Liver (tissue), 9 donors: ENCODE measurements around the gene VSIG10. TPM values are rescaled to one million over a fixed set of nuclear protein-coding genes. Genes with fewer than 3 reads are reported as not detected.
A peak's percentile ranks its signal among the peaks of the same experiment; 100 is the strongest.

ENCODE experiments used
- DNase-seq: peaks from one replicate; pipeline ENCODE4 v3.0.0-alpha.2; 2017; ENCODE audit warnings: low spot score
- H3K27ac ChIP-seq, 2 donors: one replicate each; pipeline ENCODE4 v1.7.0; 2013; ENCODE audit warnings: inconsistent platforms in 2 of 2, low read length in 2 of 2, control low read depth in 1 of 2, low read depth in 1 of 2, mild to moderate bottlenecking in 1 of 2
- H3K27me3 ChIP-seq, 4 donors: one replicate each; pipeline versions ENCODE4 v1.6.1 to v1.7.0; 2013; ENCODE audit warnings: low read length in 3 of 4, inconsistent platforms in 1 of 4, mild to moderate bottlenecking in 1 of 4, moderate library complexity in 1 of 4; ENCODE audit not compliant: control insufficient read depth in 4 of 4, insufficient read depth in 4 of 4
- H3K36me3 ChIP-seq, 4 donors: one replicate each; pipeline versions ENCODE4 v1.6.1 to v1.7.0; 2013; ENCODE audit warnings: low read length in 3 of 4, mild to moderate bottlenecking in 3 of 4, low read depth in 1 of 4, moderate library complexity in 1 of 4; ENCODE audit not compliant: control insufficient read depth in 4 of 4, insufficient read depth in 3 of 4
- H3K4me1 ChIP-seq, 4 donors: one replicate each; pipeline versions ENCODE4 v1.6.1 to v1.7.0; 2013; ENCODE audit warnings: low read length in 3 of 4, mild to moderate bottlenecking in 3 of 4, moderate library complexity in 1 of 4; ENCODE audit not compliant: control insufficient read depth in 4 of 4, insufficient read depth in 4 of 4
- H3K4me3 ChIP-seq, 3 donors: one replicate each; pipeline versions ENCODE4 v1.6.1 to v1.7.0; 2013; ENCODE audit warnings: low read length in 3 of 3, control low read depth in 1 of 3, low read depth in 1 of 3, mild to moderate bottlenecking in 1 of 3
- H3K9ac ChIP-seq, 2 donors: one replicate each; pipeline ENCODE4 v1.7.0; 2013; ENCODE audit warnings: low read length in 2 of 2, mild to moderate bottlenecking in 2 of 2, moderate library complexity in 2 of 2, control low read depth in 1 of 2, low read depth in 1 of 2
- H3K9me3 ChIP-seq, 4 donors: one replicate each; pipeline versions ENCODE4 v1.6.1 to v1.7.0; 2013; ENCODE audit warnings: low read length in 3 of 4; ENCODE audit not compliant: control insufficient read depth in 4 of 4
- EGR1 ChIP-seq, 2 donors: IDR thresholded peaks; 2 replicates each; pipeline ENCODE4 v1.6.1; 2016 to 2018; ENCODE audit warnings: antibody characterized with exemption in 2 of 2, low read depth in 2 of 2
- GABPA ChIP-seq, 2 donors: IDR thresholded peaks in 1 of 2; conservative IDR thresholded peaks in 1 of 2; 2 replicates each; pipeline ENCODE4 v1.6.1; 2016; ENCODE audit warnings: antibody characterized with exemption in 2 of 2, mild to moderate bottlenecking in 1 of 2, moderate library complexity in 1 of 2
- HNF4A ChIP-seq, 2 donors: conservative IDR thresholded peaks; 2 replicates each; pipeline ENCODE4 v1.6.1; 2016; ENCODE audit warnings: antibody characterized with exemption in 2 of 2, mild to moderate bottlenecking in 2 of 2
- HNF4G ChIP-seq: IDR thresholded peaks from 2 replicates; pipeline ENCODE4 v1.6.1; 2016; ENCODE audit warnings: antibody characterized with exemption
- JUND ChIP-seq, 2 donors: IDR thresholded peaks; 2 replicates each; pipeline ENCODE4 v1.6.1; 2016; ENCODE audit warnings: antibody characterized with exemption in 2 of 2
- NR2F2 ChIP-seq: IDR thresholded peaks from 2 replicates; pipeline ENCODE4 v1.6.1; 2016; ENCODE audit warnings: antibody characterized with exemption
- RAD21 ChIP-seq, 2 donors: IDR thresholded peaks; 2 replicates each; pipeline ENCODE4 v1.6.1; 2016; ENCODE audit warnings: antibody characterized with exemption in 2 of 2, mild to moderate bottlenecking in 2 of 2
- SP1 ChIP-seq: IDR thresholded peaks from 2 replicates; pipeline ENCODE4 v1.6.1; 2018; ENCODE audit warnings: antibody characterized with exemption, mild to moderate bottlenecking
- TAF1 ChIP-seq: conservative IDR thresholded peaks from 2 replicates; pipeline ENCODE4 v1.6.1; 2016; ENCODE audit warnings: antibody characterized with exemption, mild to moderate bottlenecking
- YY1 ChIP-seq: IDR thresholded peaks from 2 replicates; pipeline ENCODE4 v1.6.1; 2016; ENCODE audit warnings: antibody characterized with exemption, mild to moderate bottlenecking
- WGBS: extraction: QIAGEN DNeasy Blood & Tissue Kit; methylation state at CpG from one replicate; pipeline ENCODE4 v1.1.7; 2013; 5-methylcytosine and 5-hydroxymethylcytosine counted together
- polyA plus RNA-seq, 2 donors: library from polyadenylated mRNA; stranded (reverse) in 1 of 2; unstranded in 1 of 2; fragments of 200-250 nt in 1 of 2; fragments of >200 nt in 1 of 2; fragmentation: Nextera tagmentation in 1 of 2; extraction: Ambion mirVana in 1 of 2; gene quantifications; one replicate each; pipeline versions ENCODE4 v1.2.1 to v1.2.3, GENCODE V29; 2013 to 2015
- total RNA-seq, 2 donors: library from RNA; depleted of rRNA; stranded (reverse); fragments of >200 nt; gene quantifications; one replicate each; pipeline ENCODE4 v1.2.3, GENCODE V29; 2014
- TF ChIP-seq, protein P1 (sequence below): IDR thresholded peaks from 2 replicates; pipeline ENCODE4 v1.6.1; 2016; ENCODE audit warnings: antibody characterized with exemption
- TF ChIP-seq, protein P2 (sequence below): IDR thresholded peaks from 2 replicates; pipeline ENCODE4 v1.6.1; 2016; ENCODE audit warnings: antibody characterized with exemption
- TF ChIP-seq, protein P3 (sequence below): IDR thresholded peaks from 2 replicates; pipeline ENCODE4 v1.6.1; 2016; ENCODE audit warnings: antibody characterized with exemption, mild to moderate bottlenecking
- TF ChIP-seq, protein P4 (sequence below): IDR thresholded peaks from 2 replicates; pipeline ENCODE4 v1.6.1; 2016; ENCODE audit warnings: antibody characterized with exemption
- donor health status: healthy.
- donor health status: healthy.
- donor health status: healthy.
- donor health status: healthy.
- donor health status: healthy.

VSIG10 gene
- total and polyA plus RNA-seq, 4 donors: 9.8 to 16.4 (median 11.7) TPM

DNA sequence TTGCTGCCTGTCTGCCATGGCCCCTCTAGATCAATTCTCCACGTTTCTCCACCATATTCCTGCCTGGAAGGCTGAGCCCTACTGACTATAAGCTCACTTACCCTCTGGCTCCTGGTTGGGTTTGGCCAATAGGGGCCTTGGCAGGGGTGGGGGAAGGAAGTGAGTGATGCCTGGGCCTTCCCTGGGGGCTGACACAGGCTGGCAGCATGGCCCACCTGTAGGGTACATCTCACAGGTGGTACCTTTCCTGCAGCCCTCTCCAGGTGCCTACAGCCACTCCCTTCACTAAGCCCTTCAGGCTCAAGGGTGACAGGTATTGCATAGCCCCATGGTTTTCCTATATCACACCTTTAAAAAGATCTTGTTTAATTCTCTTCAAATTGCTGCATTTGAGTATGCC lies 83.8 kb downstream of the VSIG10 start:
- no peak for TF ChIP-seq JUND (IDR thresholded peaks at IDR 0.05)
- Histone ChIP-seq H3K9me3 (no peaks in the 10 kb centered on the region), H3K27me3 (no peaks in the 10 kb centered on the region), H3K36me3 (peaks cover 6 to 34% (median 18%) of the 10 kb centered on the region in 4 donors), H3K4me1 (peaks cover 6 to 21% (median 13%) of the 10 kb centered on the region in 4 donors), H3K9ac (no peak overlapping the region), H3K27ac (no peak overlapping the region), H3K4me3 (no peak overlapping the region)
- no peak for DNase-seq
- WGBS: 87% methylated on average over 1 of the region's 1 CpG

DNA sequence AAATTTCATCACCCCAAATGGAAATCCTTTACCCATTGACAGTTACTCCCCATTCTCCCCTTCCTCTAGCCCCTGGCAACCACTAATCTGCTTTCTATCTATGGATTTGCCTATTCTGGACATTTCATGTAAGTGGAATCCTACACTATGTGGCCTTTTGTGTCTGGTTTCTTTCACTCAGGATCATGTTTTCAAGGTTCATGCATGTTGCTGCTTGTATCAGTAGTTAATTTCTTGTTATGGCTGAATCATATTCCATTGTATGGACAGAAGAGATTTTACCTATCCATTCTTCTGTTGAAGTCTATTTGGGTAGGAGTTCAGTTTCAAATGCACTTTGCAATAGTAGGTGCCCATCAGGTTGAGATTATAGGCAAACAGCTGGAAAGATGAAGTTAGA lies 85.9 kb downstream of the VSIG10 start:
- Histone ChIP-seq H3K36me3 (peaks cover 4 to 25% (median 15%) of the 10 kb centered on the region in 4 donors), H3K27ac (no peak overlapping the region), H3K9me3 (no peaks in the 10 kb centered on the region), H3K4me3 (no peak overlapping the region), H3K4me1 (peaks cover 6 to 21% (median 14%) of the 10 kb centered on the region in 4 donors), H3K27me3 (no peaks in the 10 kb centered on the region), H3K9ac (no peak overlapping the region)
- DNase-seq: no peak
- TF ChIP-seq SP1 (no peak), NR2F2 (no peak), TAF1 (no peak), GABPA (IDR thresholded peaks at IDR 0.05 in 1 of 2, conservative IDR thresholded peaks at IDR 0.05 in 1 of 2) (no peak), HNF4A (conservative IDR thresholded peaks at IDR 0.05) (no peak), YY1 (no peak)
- TF ChIP-seq, protein P1, sequence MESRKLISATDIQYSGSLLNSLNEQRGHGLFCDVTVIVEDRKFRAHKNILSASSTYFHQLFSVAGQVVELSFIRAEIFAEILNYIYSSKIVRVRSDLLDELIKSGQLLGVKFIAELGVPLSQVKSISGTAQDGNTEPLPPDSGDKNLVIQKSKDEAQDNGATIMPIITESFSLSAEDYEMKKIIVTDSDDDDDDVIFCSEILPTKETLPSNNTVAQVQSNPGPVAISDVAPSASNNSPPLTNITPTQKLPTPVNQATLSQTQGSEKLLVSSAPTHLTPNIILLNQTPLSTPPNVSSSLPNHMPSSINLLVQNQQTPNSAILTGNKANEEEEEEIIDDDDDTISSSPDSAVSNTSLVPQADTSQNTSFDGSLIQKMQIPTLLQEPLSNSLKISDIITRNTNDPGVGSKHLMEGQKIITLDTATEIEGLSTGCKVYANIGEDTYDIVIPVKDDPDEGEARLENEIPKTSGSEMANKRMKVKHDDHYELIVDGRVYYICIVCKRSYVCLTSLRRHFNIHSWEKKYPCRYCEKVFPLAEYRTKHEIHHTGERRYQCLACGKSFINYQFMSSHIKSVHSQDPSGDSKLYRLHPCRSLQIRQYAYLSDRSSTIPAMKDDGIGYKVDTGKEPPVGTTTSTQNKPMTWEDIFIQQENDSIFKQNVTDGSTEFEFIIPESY: no peak
- TF ChIP-seq, protein P2, sequence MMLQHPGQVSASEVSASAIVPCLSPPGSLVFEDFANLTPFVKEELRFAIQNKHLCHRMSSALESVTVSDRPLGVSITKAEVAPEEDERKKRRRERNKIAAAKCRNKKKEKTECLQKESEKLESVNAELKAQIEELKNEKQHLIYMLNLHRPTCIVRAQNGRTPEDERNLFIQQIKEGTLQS: no peak
- TF ChIP-seq, protein P3, sequence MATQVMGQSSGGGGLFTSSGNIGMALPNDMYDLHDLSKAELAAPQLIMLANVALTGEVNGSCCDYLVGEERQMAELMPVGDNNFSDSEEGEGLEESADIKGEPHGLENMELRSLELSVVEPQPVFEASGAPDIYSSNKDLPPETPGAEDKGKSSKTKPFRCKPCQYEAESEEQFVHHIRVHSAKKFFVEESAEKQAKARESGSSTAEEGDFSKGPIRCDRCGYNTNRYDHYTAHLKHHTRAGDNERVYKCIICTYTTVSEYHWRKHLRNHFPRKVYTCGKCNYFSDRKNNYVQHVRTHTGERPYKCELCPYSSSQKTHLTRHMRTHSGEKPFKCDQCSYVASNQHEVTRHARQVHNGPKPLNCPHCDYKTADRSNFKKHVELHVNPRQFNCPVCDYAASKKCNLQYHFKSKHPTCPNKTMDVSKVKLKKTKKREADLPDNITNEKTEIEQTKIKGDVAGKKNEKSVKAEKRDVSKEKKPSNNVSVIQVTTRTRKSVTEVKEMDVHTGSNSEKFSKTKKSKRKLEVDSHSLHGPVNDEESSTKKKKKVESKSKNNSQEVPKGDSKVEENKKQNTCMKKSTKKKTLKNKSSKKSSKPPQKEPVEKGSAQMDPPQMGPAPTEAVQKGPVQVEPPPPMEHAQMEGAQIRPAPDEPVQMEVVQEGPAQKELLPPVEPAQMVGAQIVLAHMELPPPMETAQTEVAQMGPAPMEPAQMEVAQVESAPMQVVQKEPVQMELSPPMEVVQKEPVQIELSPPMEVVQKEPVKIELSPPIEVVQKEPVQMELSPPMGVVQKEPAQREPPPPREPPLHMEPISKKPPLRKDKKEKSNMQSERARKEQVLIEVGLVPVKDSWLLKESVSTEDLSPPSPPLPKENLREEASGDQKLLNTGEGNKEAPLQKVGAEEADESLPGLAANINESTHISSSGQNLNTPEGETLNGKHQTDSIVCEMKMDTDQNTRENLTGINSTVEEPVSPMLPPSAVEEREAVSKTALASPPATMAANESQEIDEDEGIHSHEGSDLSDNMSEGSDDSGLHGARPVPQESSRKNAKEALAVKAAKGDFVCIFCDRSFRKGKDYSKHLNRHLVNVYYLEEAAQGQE: no peak

- DNase-seq: peak; percentile 99
- peak within 1 kb of the TSS; percentile 84 to 94 (median 91) for H3K4me3 ChIP-seq
- H3K27ac ChIP-seq: peak within 1 kb of the TSS; percentile 67 to 72
- H3K9me3 ChIP-seq: no peaks in the 10 kb centered on the region
- H3K36me3 ChIP-seq: peaks cover 4 to 22% (median 13%) of the 10 kb centered on the region in 4 donors
- H3K9ac ChIP-seq: peak within 1 kb of the TSS; percentile 49 to 61
- H3K4me1 ChIP-seq: peaks cover 6 to 21% (median 14%) of the 10 kb centered on the region in 4 donors
- WGBS: under 1% methylated on average over 61 of the region's 61 CpGs
- no peaks in the 10 kb centered on the region for H3K27me3 ChIP-seq
- TF ChIP-seq EGR1 (IDR thresholded peaks at IDR 0.05; ENCODE audit: low read depth in 2 of 2) (peak in 1 of 2 donors; percentile 9), HNF4A (conservative IDR thresholded peaks at IDR 0.05) (no peak), HNF4G (no peak), GABPA (IDR thresholded peaks at IDR 0.05 in 1 of 2, conservative IDR thresholded peaks at IDR 0.05 in 1 of 2) (peak in 1 of 2 donors; percentile 86), RAD21 (IDR thresholded peaks at IDR 0.05) (peak in 1 of 2 donors; percentile 17)
- TF ChIP-seq, protein P3: peak; percentile 54
- TF ChIP-seq, protein P2: no peak
- TF ChIP-seq, protein P4, sequence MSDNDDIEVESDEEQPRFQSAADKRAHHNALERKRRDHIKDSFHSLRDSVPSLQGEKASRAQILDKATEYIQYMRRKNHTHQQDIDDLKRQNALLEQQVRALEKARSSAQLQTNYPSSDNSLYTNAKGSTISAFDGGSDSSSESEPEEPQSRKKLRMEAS: no peak
These were observed 87.2 kb downstream of the VSIG10 start, which contains the start of gene RFC5 for GRCh38 chr12:118016424-118017264. RFC5 (plus strand) TSS chr12:118016703; CDS start chr12:118016828, 125 bp downstream.
